ENCODE results near the gene CCDC85B.

- TF ChIP-seq, protein P1, sequence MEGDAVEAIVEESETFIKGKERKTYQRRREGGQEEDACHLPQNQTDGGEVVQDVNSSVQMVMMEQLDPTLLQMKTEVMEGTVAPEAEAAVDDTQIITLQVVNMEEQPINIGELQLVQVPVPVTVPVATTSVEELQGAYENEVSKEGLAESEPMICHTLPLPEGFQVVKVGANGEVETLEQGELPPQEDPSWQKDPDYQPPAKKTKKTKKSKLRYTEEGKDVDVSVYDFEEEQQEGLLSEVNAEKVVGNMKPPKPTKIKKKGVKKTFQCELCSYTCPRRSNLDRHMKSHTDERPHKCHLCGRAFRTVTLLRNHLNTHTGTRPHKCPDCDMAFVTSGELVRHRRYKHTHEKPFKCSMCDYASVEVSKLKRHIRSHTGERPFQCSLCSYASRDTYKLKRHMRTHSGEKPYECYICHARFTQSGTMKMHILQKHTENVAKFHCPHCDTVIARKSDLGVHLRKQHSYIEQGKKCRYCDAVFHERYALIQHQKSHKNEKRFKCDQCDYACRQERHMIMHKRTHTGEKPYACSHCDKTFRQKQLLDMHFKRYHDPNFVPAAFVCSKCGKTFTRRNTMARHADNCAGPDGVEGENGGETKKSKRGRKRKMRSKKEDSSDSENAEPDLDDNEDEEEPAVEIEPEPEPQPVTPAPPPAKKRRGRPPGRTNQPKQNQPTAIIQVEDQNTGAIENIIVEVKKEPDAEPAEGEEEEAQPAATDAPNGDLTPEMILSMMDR (IDR thresholded peaks at IDR 0.05): no peak
- TF ChIP-seq POLR2A (IDR thresholded peaks at IDR 0.05; ENCODE audit: low read depth): no peak
These were observed 18.5 kb upstream of the CCDC85B start for GRCh38 chr11:65871811-65872548.

Measured in esophagus muscularis mucosa (tissue), 3 donors.